ENCODE measurements around the gene KLC1.

KLC1 gene

GRCh38 chr14:103725739-103726395 lies 96.9 kb downstream of the KLC1 start:
- no peak for DNase-seq

- no peak for DNase-seq
Measured at GRCh38 chr14:103726474-103726873, 97.5 kb downstream of the KLC1 start.

- DNase-seq, result no peak
Measured at GRCh38 chr14:103727313-103727980, 98.4 kb downstream of the KLC1 start.

GRCh38 chr14:103728141-103728540 lies 99.1 kb downstream of the KLC1 start:
- no peak for DNase-seq

- no peak for DNase-seq
Measured at GRCh38 chr14:103728721-103729120, 99.7 kb downstream of the KLC1 start.

- no peak for DNase-seq
Measured at GRCh38 chr14:103729496-103730448, 100.8 kb downstream of the KLC1 start.

- no peak for DNase-seq
Measured at GRCh38 chr14:103730490-103731035, 101.6 kb downstream of the KLC1 start.

GRCh38 chr14:103731481-103731880 lies 102.5 kb downstream of the KLC1 start:
- no peak for DNase-seq

GRCh38 chr14:103731916-103732867 lies 103.2 kb downstream of the KLC1 start:
- DNase-seq, result no peak

GRCh38 chr14:103732868-103733620 lies 104.0 kb downstream of the KLC1 start:
- no peak for DNase-seq

- DNase-seq, result no peak
Measured at GRCh38 chr14:103733651-103734050, 104.6 kb downstream of the KLC1 start.

- DNase-seq, result no peak
Measured at GRCh38 chr14:103734081-103734888, 105.3 kb downstream of the KLC1 start.

GRCh38 chr14:103735022-103735421 lies 106.0 kb downstream of the KLC1 start:
- DNase-seq, result no peak

- DNase-seq, result no peak
Measured at GRCh38 chr14:103735439-103735814, 106.4 kb downstream of the KLC1 start.

GRCh38 chr14:103735815-103736545 lies 107.0 kb downstream of the KLC1 start:
- no peak for DNase-seq

GRCh38 chr14:103736546-103737431 lies 107.8 kb downstream of the KLC1 start:
- no peak for DNase-seq

GRCh38 chr14:103737432-103738045 lies 108.5 kb downstream of the KLC1 start:
- no peak for DNase-seq

GRCh38 chr14:103738166-103738565 lies 109.2 kb downstream of the KLC1 start:
- no peak for DNase-seq
